Brain microvascular endothelial cell (primary cell): ENCODE results near the gene CENPU.
"Not testable (repeated sequence)": the region's sequence is repeated elsewhere in the genome, so short reads cannot be mapped to it uniquely, and the experiment has no call there.

Source experiments
- DNase-seq: peaks from one replicate; pipeline ENCODE4 v3.0.0-alpha.2; 2020
- H3K27ac ChIP-seq: fragments of 250-450 bp; sonication (Bioruptor Pico); 2 replicates; pipeline ENCODE4 v1.5.1; 2020; ENCODE audit warnings: mild to moderate bottlenecking, moderate library complexity
- H3K27me3 ChIP-seq: fragments of 250-450 bp; sonication (Bioruptor Pico); replicated peaks from 2 replicates; pipeline ENCODE4 v1.5.1; 2020; ENCODE audit warnings: mild to moderate bottlenecking
- H3K36me3 ChIP-seq: fragments of 250-450 bp; sonication (Bioruptor Pico); replicated peaks from 2 replicates; pipeline ENCODE4 v1.5.1; 2020; ENCODE audit warnings: mild to moderate bottlenecking
- H3K4me3 ChIP-seq: 2 replicates; pipeline ENCODE4 v1.5.1; 2011; ENCODE audit warnings: low read depth, mild to moderate bottlenecking, control low read depth, low read length, moderate library complexity
- CTCF ChIP-seq: IDR thresholded peaks from 2 replicates; pipeline ENCODE4 v1.5.1; 2011; ENCODE audit warnings: low read depth, mild to moderate bottlenecking, moderate library complexity, low read length, control low read depth, inconsistent platforms; ENCODE audit errors: missing control alignments
- in situ Hi-C: cut with HindIII; loops from 2 replicates; pipeline ENCODE4 v1.10.0; 2017; ENCODE audit warnings: low sequenced_read_pairs, low pct_ligation_motif_present

The CENPU gene

GRCh38 chr4:184733654-184734524 lies at the start of gene CENPU:
Gene CENPU, minus strand, starts transcription at chr4:184734096. Its CDS starts 34 bp downstream, at chr4:184734062.
- peak; percentile 97 for DNase-seq
- Histone ChIP-seq H3K27ac (peak within 1 kb of the TSS; percentile 30), H3K4me3 (peak within 1 kb of the TSS; percentile 94), H3K27me3 (no peaks in the 10 kb centered on the region), H3K36me3 (no peaks in the 10 kb centered on the region)
- in situ Hi-C loops: no loop called here
- no peak for TF ChIP-seq CTCF

GRCh38 chr4:184782731-184783373 lies 49.0 kb upstream of the CENPU start:
- in situ Hi-C loops: no loop called here
- no peak overlapping the region for H3K4me3 ChIP-seq
- no peaks in the 10 kb centered on the region for H3K27me3 ChIP-seq
- TF ChIP-seq CTCF: no peak
- DNase-seq: no peak
- H3K36me3 ChIP-seq: no peaks in the 10 kb centered on the region
- no peak overlapping the region for H3K27ac ChIP-seq

- H3K36me3 ChIP-seq, DNase-seq, H3K27me3 ChIP-seq, H3K4me3 ChIP-seq, in situ Hi-C loops, H3K27ac ChIP-seq: not testable (repeated sequence)
Measured at GRCh38 chr4:184779160-184779559, 45.3 kb upstream of the CENPU start.

- DNase-seq: no peak
- no peaks in the 10 kb centered on the region for H3K36me3 ChIP-seq
- in situ Hi-C loops: no loop called here
- H3K27ac ChIP-seq: no peak overlapping the region
- H3K27me3 ChIP-seq: no peaks in the 10 kb centered on the region
- no peak for TF ChIP-seq CTCF
- no peak overlapping the region for H3K4me3 ChIP-seq
Measured at GRCh38 chr4:184778325-184778724, 44.4 kb upstream of the CENPU start.

- Histone ChIP-seq H3K27ac (no peak overlapping the region), H3K27me3 (no peaks in the 10 kb centered on the region), H3K4me3 (no peak overlapping the region), H3K36me3 (no peaks in the 10 kb centered on the region)
- in situ Hi-C loops: no loop called here
- no peak for DNase-seq
- no peak for TF ChIP-seq CTCF
Measured at GRCh38 chr4:184776821-184777220, 42.9 kb upstream of the CENPU start.

GRCh38 chr4:184775854-184776555 lies 42.1 kb upstream of the CENPU start:
- Histone ChIP-seq H3K27me3 (no peaks in the 10 kb centered on the region), H3K4me3 (no peak overlapping the region), H3K27ac (no peak overlapping the region), H3K36me3 (no peaks in the 10 kb centered on the region)
- in situ Hi-C loops: no loop called here
- no peak for DNase-seq
- TF ChIP-seq CTCF: no peak
